K562 (cell line): Measurements from ENCODE around the gene TIMM17B. TPM values are rescaled to one million over a fixed set of nuclear protein-coding genes. Genes with fewer than 3 reads are reported as not detected.

Experiments used
- ARID3A ChIP-seq: IDR thresholded peaks from 2 replicates; pipeline ENCODE4 v1.6.1; 2012; ENCODE audit warnings: low read depth, low read length, improper control_type of control experiment, borderline replicate concordance
- ATF1 ChIP-seq, 2 experiments: fragments of 450-650 bp in 1 of 2; IDR thresholded peaks; 2 replicates each; pipeline ENCODE4 v1.6.1; 2016; ENCODE audit warnings: missing compliant biosample characterization in 1 of 2, missing genetic modification characterization in 1 of 2
- BCL6 ChIP-seq: fragments of 250-450 bp; sonication (Bioruptor Pico); IDR thresholded peaks from 2 replicates; pipeline ENCODE4 v1.4.0; 2020
- CBFB ChIP-seq: sonication (generic); formaldehyde crosslinking; IDR thresholded peaks from 2 replicates; pipeline ENCODE4 v1.4.0; 2020; ENCODE audit warnings: mild to moderate bottlenecking, missing genetic modification reagents
- CHCHD3 ChIP-seq: fragments of 250-450 bp; sonication (Bioruptor Pico); IDR thresholded peaks from 2 replicates; pipeline ENCODE4 v2.1.2; 2022; ENCODE audit warnings: mild to moderate bottlenecking
- CREM ChIP-seq: IDR thresholded peaks from 2 replicates; pipeline ENCODE4 v1.6.1; 2014; ENCODE audit warnings: antibody characterized with exemption, low read depth
- EWSR1 ChIP-seq: fragments of 450-650 bp; IDR thresholded peaks from 2 replicates; pipeline ENCODE4 v1.6.1; 2018; ENCODE audit warnings: borderline replicate concordance, mild to moderate bottlenecking, low read depth, moderate library complexity; ENCODE audit not compliant: partially characterized antibody
- GTF3C2 ChIP-seq: IDR thresholded peaks from 3 replicates; pipeline ENCODE4 v1.6.1; 2011; ENCODE audit warnings: borderline replicate concordance, mild to moderate bottlenecking, moderate library complexity; ENCODE audit not compliant: insufficient read length; ENCODE audit errors: extremely low read depth
- IRF1 ChIP-seq: sonication (generic); formaldehyde crosslinking; IDR thresholded peaks from 2 replicates; pipeline ENCODE4 v1.8.0; 2022; ENCODE audit warnings: missing genetic modification reagents, mild to moderate bottlenecking, borderline replicate concordance
- NFE2 ChIP-seq: IDR thresholded peaks from 2 replicates; pipeline ENCODE4 v1.6.1; 2014; ENCODE audit warnings: antibody characterized with exemption, low read depth
- NUFIP1 ChIP-seq: fragments of 450-650 bp; IDR thresholded peaks from 2 replicates; pipeline ENCODE4 v1.6.1; 2018; ENCODE audit not compliant: partially characterized antibody
- TRIM24 ChIP-seq, 2 experiments: fragments of 450-650 bp; IDR thresholded peaks; 2 replicates each; pipeline ENCODE4 v1.6.1; 2016
- ZFX ChIP-seq: sonication (generic); formaldehyde crosslinking; IDR thresholded peaks from 2 replicates; pipeline ENCODE4 v1.8.0; 2022; ENCODE audit warnings: mild to moderate bottlenecking, missing genetic modification reagents, moderate library complexity
- ZNF232 ChIP-seq: sonication (generic); formaldehyde crosslinking; IDR thresholded peaks from 2 replicates; pipeline ENCODE4 v1.8.0; 2022; ENCODE audit warnings: mild to moderate bottlenecking, missing genetic modification reagents
- ZNF436 ChIP-seq: fragments of 250-450, 450-650 bp; sonication (Bioruptor Pico); formaldehyde crosslinking; IDR thresholded peaks from 2 replicates; pipeline ENCODE4 v1.7.0; 2020; ENCODE audit warnings: mild to moderate bottlenecking
- ZNF445 ChIP-seq: fragments of 250-450 bp; sonication (Bioruptor Pico); IDR thresholded peaks from 2 replicates; pipeline ENCODE4 v1.4.0; 2020; ENCODE audit warnings: low read depth, mild to moderate bottlenecking, moderate library complexity
- ZNF764 ChIP-seq: fragments of 250-450 bp; sonication (Bioruptor Pico); IDR thresholded peaks from 2 replicates; pipeline ENCODE4 v1.4.0; 2020; ENCODE audit warnings: low read depth, mild to moderate bottlenecking, moderate library complexity
- ZSCAN29 ChIP-seq: fragments of 450-650 bp; IDR thresholded peaks from 2 replicates; pipeline ENCODE4 v1.6.1; 2017
- polyA plus RNA-seq, 8 experiments: library from polyadenylated mRNA; depleted of rRNA in 4 of 8; stranded (reverse) in 5 of 8; unstranded in 3 of 8; fragments of >200 nt; fragmentation: Nextera tagmentation in 2 of 8; fragmentation: Illumina TruSeq in 1 of 8; extraction: Ambion mirVana in 2 of 8; extraction: Trizol in 1 of 8; gene quantifications; 2 replicates each; pipeline versions ENCODE4 v1.2.1 to v1.2.3, GENCODE V29; 2011 to 2014; ENCODE audit warnings: inconsistent platforms in 1 of 8, missing spikeins in 1 of 8
- total RNA-seq, 7 experiments: library from RNA; depleted of rRNA in 6 of 7; stranded (reverse); fragments of >200 nt in 6 of 7; fragmentation: Illumina TruSeq in 2 of 7; extraction: Trizol in 2 of 7; gene quantifications; 2 replicates each; pipeline versions ENCODE4 v1.2.1 to v1.2.3, GENCODE V29; 2011 to 2021; ENCODE audit warnings: low replicate concordance in 1 of 7
- TF ChIP-seq, protein P1 (sequence below): fragments of 450-650 bp; formaldehyde crosslinking; IDR thresholded peaks from 2 replicates; pipeline ENCODE4 v1.4.0; 2020; ENCODE audit warnings: mild to moderate bottlenecking, mixed read lengths
- TF ChIP-seq, protein P2 (sequence below): fragments of 450-650 bp; IDR thresholded peaks from 2 replicates; pipeline ENCODE4 v1.6.1; 2016; ENCODE audit warnings: low read depth, mild to moderate bottlenecking, moderate library complexity

The TIMM17B gene
- total and polyA plus RNA-seq, 9 of the 15 experiments (the other 6 are each of a cell fraction or from before 2014, with no cell fraction given): 9.9 to 184 (median 115) TPM

GRCh38 chrX:48918643-48919340, 21.2 kb upstream of the TIMM17B start, which contains the start of gene PIM2 (continued):
- TF ChIP-seq ZNF232 (CRISPR knock-in tag): no peak
- 0 out of 2 replicates have a peak, but pooled peaks have one; percentile 26 for TF ChIP-seq CHCHD3 (CRISPR knock-in tag)
- TF ChIP-seq IRF1: no peak
- no peak for TF ChIP-seq ZSCAN29
- TF ChIP-seq ZFX (CRISPR knock-in tag): no peak
- no peak for TF ChIP-seq NFE2
- TF ChIP-seq EWSR1: no peak
- TF ChIP-seq ZNF764 (CRISPR knock-in tag): no peak
- TF ChIP-seq ZNF436 (CRISPR knock-in tag): no peak
- no peak for TF ChIP-seq ZNF445 (CRISPR knock-in tag)
- peak; percentile 56 for TF ChIP-seq CREM
- no peak for TF ChIP-seq TRIM24 (IDR thresholded peaks at IDR 0.05)
- no peak; the same call in 1 of the 2 replicates for TF ChIP-seq ATF1 (CRISPR knock-in tag; IDR thresholded peaks at IDR 0.05)
- peak; percentile 37; the same call in 1 of the 2 replicates for TF ChIP-seq ATF1 (tag; IDR thresholded peaks at IDR 0.05)
- TF ChIP-seq ARID3A: no peak
- no peak for TF ChIP-seq GTF3C2
- TF ChIP-seq, protein P1, sequence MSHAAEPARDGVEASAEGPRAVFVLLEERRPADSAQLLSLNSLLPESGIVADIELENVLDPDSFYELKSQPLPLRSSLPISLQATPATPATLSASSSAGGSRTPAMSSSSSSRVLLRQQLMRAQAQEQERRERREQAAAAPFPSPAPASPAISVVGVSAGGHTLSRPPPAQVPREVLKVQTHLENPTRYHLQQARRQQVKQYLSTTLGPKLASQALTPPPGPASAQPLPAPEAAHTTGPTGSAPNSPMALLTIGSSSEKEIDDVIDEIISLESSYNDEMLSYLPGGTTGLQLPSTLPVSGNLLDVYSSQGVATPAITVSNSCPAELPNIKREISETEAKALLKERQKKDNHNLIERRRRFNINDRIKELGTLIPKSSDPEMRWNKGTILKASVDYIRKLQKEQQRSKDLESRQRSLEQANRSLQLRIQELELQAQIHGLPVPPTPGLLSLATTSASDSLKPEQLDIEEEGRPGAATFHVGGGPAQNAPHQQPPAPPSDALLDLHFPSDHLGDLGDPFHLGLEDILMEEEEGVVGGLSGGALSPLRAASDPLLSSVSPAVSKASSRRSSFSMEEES (CRISPR knock-in tag): no peak
- TF ChIP-seq, protein P2, sequence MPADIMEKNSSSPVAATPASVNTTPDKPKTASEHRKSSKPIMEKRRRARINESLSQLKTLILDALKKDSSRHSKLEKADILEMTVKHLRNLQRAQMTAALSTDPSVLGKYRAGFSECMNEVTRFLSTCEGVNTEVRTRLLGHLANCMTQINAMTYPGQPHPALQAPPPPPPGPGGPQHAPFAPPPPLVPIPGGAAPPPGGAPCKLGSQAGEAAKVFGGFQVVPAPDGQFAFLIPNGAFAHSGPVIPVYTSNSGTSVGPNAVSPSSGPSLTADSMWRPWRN: peak; percentile 75
- no peak for TF ChIP-seq BCL6 (CRISPR knock-in tag)
- TF ChIP-seq CBFB (CRISPR knock-in tag): no peak
- no peak for TF ChIP-seq NUFIP1
